GM12878 (cell line): ENCODE measurements around the gene KLC4. TPM values are rescaled to one million over a fixed set of nuclear protein-coding genes. Genes with fewer than 3 reads are reported as not detected.

ENCODE experiments used
- ATAC-seq: fragments of 200-7000 bp; cut with Tn5 transposase; 3 replicates; pipeline ENCODE4 v1.9.1; 2020; ENCODE audit warnings: mild to moderate bottlenecking, moderate library complexity
- BruUV-seq: library from RNA; stranded (reverse); fragments of 400-500 nt; replicated peaks from 2 replicates; lab custom pipeline; 2021; lab: Mats Ljungman, UMichigan
- CTCF ChIA-PET: fragments of 300-600 bp; sonication (Branson Sonifier 250); formaldehyde crosslinking; extraction: SDS; loops from one replicate; lab custom pipeline; 2021; ENCODE audit warnings: inconsistent platforms; lab: Yijun Ruan, JAX
- POLR2A ChIA-PET: fragments of 350-600 bp; formaldehyde crosslinking; extraction: SDS; loops from one replicate; lab custom pipeline; 2021; ENCODE audit warnings: inconsistent platforms; lab: Charles Lee
- RAD21 ChIA-PET: fragments of 300-600 bp; sonication (Branson Sonifier 250); formaldehyde crosslinking; loops from one replicate; lab custom pipeline; 2023; ENCODE audit warnings: antibody characterized with exemption; ENCODE audit not compliant: unreplicated experiment; lab: Charles Lee
- SMC1A ChIA-PET: fragments of 300-600 bp; sonication (Branson Sonifier 250); formaldehyde crosslinking; loops from one replicate; lab custom pipeline; 2023; ENCODE audit not compliant: unreplicated experiment, uncharacterized antibody; lab: Charles Lee
- DNase-seq: peaks from one replicate; pipeline ENCODE4 v3.0.0-alpha.2; 2011; ENCODE audit warnings: low read depth, low spot score
- FAIRE-seq: peaks from 3 replicates; lab custom pipeline; 2011; peaks lifted over from hg19 to GRCh38; lab: Jason Lieb, UNC
- H2AFZ ChIP-seq: 2 replicates; pipeline ENCODE4 v1.6.0; 2011; ENCODE audit warnings: low read depth, low read length, control low read depth; ENCODE audit not compliant: control insufficient read depth
- H3K27ac ChIP-seq: 2 replicates; pipeline ENCODE4 v1.5.1; 2011; ENCODE audit warnings: control low read depth; ENCODE audit not compliant: control insufficient read depth, insufficient read depth
- H3K27me3 ChIP-seq, 2 experiments: replicated peaks in 1 of 2; 2 replicates each; pipeline versions ENCODE4 v1.6.0 to v1.6.1; 2011; ENCODE audit warnings: low read length in 1 of 2; ENCODE audit not compliant: control insufficient read depth in 2 of 2, insufficient read depth in 2 of 2
- H3K36me3 ChIP-seq, 2 experiments: 2 replicates each; pipeline ENCODE4 v1.5.1; 2011; ENCODE audit warnings: low read length in 1 of 2; ENCODE audit not compliant: control insufficient read depth in 2 of 2, insufficient read depth in 2 of 2
- H3K4me1 ChIP-seq: 2 replicates; pipeline ENCODE4 v1.6.1; 2011; ENCODE audit warnings: mild to moderate bottlenecking, low read length, moderate library complexity, mixed read lengths; ENCODE audit not compliant: control insufficient read depth, insufficient read depth
- H3K4me2 ChIP-seq: 2 replicates; pipeline ENCODE4 v1.6.0; 2011; ENCODE audit warnings: control low read depth; ENCODE audit not compliant: control insufficient read depth, insufficient read depth
- H3K4me3 ChIP-seq: fragments of 200-600 bp; sonication (generic); 2 replicates; pipeline ENCODE4 v1.5.1; 2016
- H3K79me2 ChIP-seq: 2 replicates; pipeline ENCODE4 v1.6.0; 2011; ENCODE audit warnings: low read length; ENCODE audit not compliant: control insufficient read depth, insufficient read depth
- H3K9ac ChIP-seq: 2 replicates; pipeline ENCODE4 v1.8.0; 2011; ENCODE audit warnings: low read length, control low read depth, mixed read lengths; ENCODE audit not compliant: control insufficient read depth, insufficient read depth
- H3K9me3 ChIP-seq: replicated peaks from 3 replicates; pipeline ENCODE4 v1.5.1; 2011; ENCODE audit warnings: mild to moderate bottlenecking, low read length; ENCODE audit not compliant: control insufficient read depth, insufficient read depth
- H4K20me1 ChIP-seq: 2 replicates; pipeline ENCODE4 v1.6.0; 2011; ENCODE audit not compliant: control insufficient read depth, insufficient read depth
- EED ChIP-seq: sonication (generic); IDR thresholded peaks from 2 replicates; pipeline ENCODE4 v1.6.1; 2016; ENCODE audit warnings: antibody characterized with exemption, low read depth
- HDAC2 ChIP-seq: fragments of 200-600 bp; sonication (generic); IDR thresholded peaks from 2 replicates; pipeline ENCODE4 v1.6.1; 2017
- IKZF1 ChIP-seq: fragments of 450-650 bp; conservative IDR thresholded peaks from 2 replicates; pipeline ENCODE4 v1.6.1; 2017; ENCODE audit warnings: antibody characterized with exemption, mild to moderate bottlenecking
- IKZF2 ChIP-seq, 2 experiments: fragments of 450-650 bp; IDR thresholded peaks; 2 replicates each; pipeline ENCODE4 v1.6.1; 2017; ENCODE audit warnings: mild to moderate bottlenecking in 2 of 2, moderate library complexity in 2 of 2
- MYC ChIP-seq: IDR thresholded peaks from 2 replicates; pipeline ENCODE4 v1.6.1; 2011; ENCODE audit warnings: mild to moderate bottlenecking, low read length, moderate library complexity, inconsistent platforms; ENCODE audit not compliant: insufficient read depth, insufficient replicate concordance, insufficient read length, severe bottlenecking
- PML ChIP-seq: IDR thresholded peaks from 2 replicates; pipeline ENCODE4 v1.6.1; 2012; ENCODE audit warnings: low read length, inconsistent platforms
- RAD51 ChIP-seq: fragments of 450-650 bp; IDR thresholded peaks from 2 replicates; pipeline ENCODE4 v1.6.1; 2016; ENCODE audit warnings: moderate library complexity, mild to moderate bottlenecking, inconsistent platforms
- SUPT20H ChIP-seq: IDR thresholded peaks from 2 replicates; pipeline ENCODE4 v1.6.1; 2011; ENCODE audit warnings: low read depth, mild to moderate bottlenecking, low read length, moderate library complexity, borderline replicate concordance; ENCODE audit not compliant: control insufficient read depth
- SUZ12 ChIP-seq: fragments of 200-600 bp; sonication (generic); IDR thresholded peaks from one replicate; pipeline ENCODE4 v1.6.1; 2018; ENCODE audit warnings: antibody characterized with exemption, mild to moderate bottlenecking; ENCODE audit not compliant: unreplicated experiment
- WGBS: methylation state at CpG from one replicate; pipeline ENCODE4 v1.1.6; 2016; ENCODE audit warnings: low lambda C conversion rate; ENCODE audit not compliant: insufficient replicate concordance, insufficient coverage; ENCODE audit errors: missing lambda C conversion rate; 5-methylcytosine and 5-hydroxymethylcytosine counted together
- in situ Hi-C: fragments of 300-500 bp; cut with MboI; formaldehyde crosslinking; loops from 9 replicates; pipeline ENCODE4 v1.14.3; 2018; ENCODE audit warnings: mixed read lengths
- intact Hi-C: fragments of 100-400 bp; cut with micrococcal nuclease; formaldehyde crosslinking; loops from one replicate; pipeline ENCODE4 v1.14.2; 2022; ENCODE audit not compliant: unreplicated experiment
- polyA plus RNA-seq, 11 experiments: library from polyadenylated mRNA; depleted of rRNA in 4 of 11; unstranded in 6 of 11; stranded (reverse) in 5 of 11; fragments of >200 nt; fragmentation: Nextera tagmentation in 4 of 11; fragmentation: Illumina TruSeq in 1 of 11; extraction: Ambion mirVana in 4 of 11; extraction: Trizol in 1 of 11; gene quantifications; 1 replicate in 1 of 11; 2 replicates in 10 of 11; pipeline versions ENCODE4 v1.2.1 to v1.2.3, GENCODE V29; 2011 to 2016; ENCODE audit warnings: inconsistent platforms in 2 of 11, missing spikeins in 2 of 11, low read depth in 1 of 11
- total RNA-seq, 4 experiments: library from RNA; depleted of rRNA in 3 of 4; stranded (reverse); fragments of >200 nt in 3 of 4; fragmentation: Illumina TruSeq in 1 of 4; extraction: Trizol in 1 of 4; gene quantifications; 2 replicates each; pipeline versions ENCODE4 v1.2.1 to v1.2.3, GENCODE V29; 2013 to 2021
- TF ChIP-seq, protein P1 (sequence below): fragments of 450-650 bp; IDR thresholded peaks from 2 replicates; pipeline ENCODE4 v1.6.1; 2018; ENCODE audit warnings: borderline replicate concordance, mild to moderate bottlenecking; ENCODE audit not compliant: partially characterized antibody
- TF ChIP-seq, protein P2 (sequence below): fragments of 450-650 bp; IDR thresholded peaks from 2 replicates; pipeline ENCODE4 v1.6.1; 2017; ENCODE audit warnings: mild to moderate bottlenecking
- TF ChIP-seq, protein P3 (sequence below): IDR thresholded peaks from 2 replicates; pipeline ENCODE4 v1.6.1; 2012; ENCODE audit warnings: low read depth, low read length, improper control_type of control experiment

Gene KLC4
- total and polyA plus RNA-seq, 10 of the 15 experiments (the other 5 are each of a cell fraction or from before 2014, with no cell fraction given), result 0.90 to 13.4 (median 6.9) TPM

DNA sequence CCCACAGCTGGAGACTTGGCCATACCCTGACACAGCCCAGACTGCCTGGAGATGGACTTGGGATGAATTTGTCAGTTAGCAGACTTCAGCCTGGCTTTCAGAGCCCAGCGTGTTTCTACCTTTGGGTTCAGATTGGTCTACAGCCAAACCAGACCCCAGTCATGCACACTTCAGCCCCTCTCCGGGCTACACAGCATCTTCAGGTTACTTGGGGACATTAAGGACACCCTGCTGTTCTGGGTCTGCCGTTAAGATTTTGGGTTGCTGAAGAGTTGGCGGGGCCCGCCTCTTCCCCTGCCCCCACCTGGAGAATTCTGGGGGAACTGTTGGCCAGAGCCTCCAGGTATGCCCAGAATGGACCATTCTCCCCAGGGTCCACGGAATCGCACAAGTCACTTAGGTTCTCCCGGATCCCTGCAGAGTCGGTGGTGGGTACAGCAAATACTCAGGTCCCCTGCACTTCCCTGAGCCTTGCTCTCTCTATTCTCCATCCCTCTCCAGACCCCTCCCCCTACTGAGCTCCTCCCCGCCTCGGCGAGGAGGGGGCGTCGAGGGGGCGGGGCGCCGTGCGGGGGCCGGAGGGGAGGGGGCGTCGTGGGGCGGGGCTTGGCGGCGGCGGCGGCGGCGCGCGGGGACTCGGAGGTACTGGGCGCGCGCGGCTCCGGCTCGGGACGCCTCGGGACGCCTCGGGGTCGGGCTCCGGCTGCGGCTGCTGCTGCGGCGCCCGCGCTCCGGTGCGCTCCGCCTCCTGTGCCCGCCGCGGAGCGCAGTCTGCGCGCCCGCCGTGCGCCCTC lies 16.4 kb downstream of the KLC4 start, which contains the start of gene PTK7 (continued):
- TF ChIP-seq, protein P1, sequence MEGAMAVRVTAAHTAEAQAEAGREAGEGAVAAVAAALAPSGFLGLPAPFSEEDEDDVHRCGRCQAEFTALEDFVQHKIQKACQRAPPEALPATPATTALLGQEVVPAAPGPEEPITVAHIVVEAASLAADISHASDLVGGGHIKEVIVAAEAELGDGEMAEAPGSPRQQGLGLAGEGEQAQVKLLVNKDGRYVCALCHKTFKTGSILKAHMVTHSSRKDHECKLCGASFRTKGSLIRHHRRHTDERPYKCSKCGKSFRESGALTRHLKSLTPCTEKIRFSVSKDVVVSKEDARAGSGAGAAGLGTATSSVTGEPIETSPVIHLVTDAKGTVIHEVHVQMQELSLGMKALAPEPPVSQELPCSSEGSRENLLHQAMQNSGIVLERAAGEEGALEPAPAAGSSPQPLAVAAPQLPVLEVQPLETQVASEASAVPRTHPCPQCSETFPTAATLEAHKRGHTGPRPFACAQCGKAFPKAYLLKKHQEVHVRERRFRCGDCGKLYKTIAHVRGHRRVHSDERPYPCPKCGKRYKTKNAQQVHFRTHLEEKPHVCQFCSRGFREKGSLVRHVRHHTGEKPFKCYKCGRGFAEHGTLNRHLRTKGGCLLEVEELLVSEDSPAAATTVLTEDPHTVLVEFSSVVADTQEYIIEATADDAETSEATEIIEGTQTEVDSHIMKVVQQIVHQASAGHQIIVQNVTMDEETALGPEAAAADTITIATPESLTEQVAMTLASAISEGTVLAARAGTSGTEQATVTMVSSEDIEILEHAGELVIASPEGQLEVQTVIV, result no peak
- no peak for TF ChIP-seq MYC
- TF ChIP-seq, all 136 proteins: peak for 0

DNA sequence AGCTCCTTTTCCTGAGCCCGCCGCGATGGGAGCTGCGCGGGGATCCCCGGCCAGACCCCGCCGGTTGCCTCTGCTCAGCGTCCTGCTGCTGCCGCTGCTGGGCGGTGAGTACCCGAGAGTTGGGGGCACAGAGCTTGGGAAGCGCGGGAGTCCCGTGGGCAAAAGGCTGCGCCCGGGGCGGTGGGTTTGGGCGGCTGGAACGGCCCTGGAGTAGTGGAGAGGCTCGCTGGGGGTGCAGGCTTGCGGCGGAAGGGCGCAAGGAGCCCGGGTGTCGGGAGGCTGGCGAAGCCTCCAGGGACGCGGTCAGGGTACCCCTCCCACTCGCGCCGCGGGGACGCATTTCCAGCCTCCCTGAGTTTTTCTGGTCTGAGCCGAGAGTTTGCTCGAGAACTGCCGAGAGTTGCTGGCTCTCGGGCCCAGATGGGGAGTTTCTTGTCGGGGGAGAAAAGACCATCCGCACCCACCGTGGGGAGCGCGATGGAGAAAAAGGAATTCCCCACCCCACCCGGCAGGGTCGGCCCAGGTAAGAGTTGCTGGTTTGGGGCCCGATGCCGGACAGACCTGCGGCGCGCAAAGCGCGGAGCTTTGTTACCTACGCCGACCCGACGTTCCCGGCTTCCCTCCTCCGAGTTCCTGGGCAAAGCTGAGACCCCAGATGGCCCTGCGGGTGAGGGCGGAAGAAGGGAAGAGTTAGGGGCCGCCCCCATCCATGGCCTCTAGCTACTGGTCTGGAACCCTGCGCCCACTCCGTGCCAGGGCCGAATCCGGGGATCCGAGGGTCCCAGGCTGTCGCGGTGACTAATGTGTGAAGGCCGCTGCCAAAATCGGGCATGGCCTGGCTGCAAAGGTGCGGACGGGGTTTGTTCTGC lies 17.3 kb downstream of the KLC4 start:
- in situ Hi-C loops, result no loop called here
- BruUV-seq, result no TSS peak
- TF ChIP-seq SUZ12 (peak; percentile 86), EED (0 out of 2 replicates have a peak, but pooled peaks have one; percentile 7), IKZF2 (IDR thresholded peaks at IDR 0.05) (0 out of 4 replicates have a peak, but pooled peaks of 1 of the 2 experiments have one; percentile 19), RAD51 (no peak), HDAC2 (0 out of 2 replicates have a peak, but pooled peaks have one; percentile 90), IKZF1 (0 out of 2 replicates have a peak, but pooled peaks have one; percentile 30), PML (no peak), SUPT20H (no peak)
- TF ChIP-seq, protein P2, sequence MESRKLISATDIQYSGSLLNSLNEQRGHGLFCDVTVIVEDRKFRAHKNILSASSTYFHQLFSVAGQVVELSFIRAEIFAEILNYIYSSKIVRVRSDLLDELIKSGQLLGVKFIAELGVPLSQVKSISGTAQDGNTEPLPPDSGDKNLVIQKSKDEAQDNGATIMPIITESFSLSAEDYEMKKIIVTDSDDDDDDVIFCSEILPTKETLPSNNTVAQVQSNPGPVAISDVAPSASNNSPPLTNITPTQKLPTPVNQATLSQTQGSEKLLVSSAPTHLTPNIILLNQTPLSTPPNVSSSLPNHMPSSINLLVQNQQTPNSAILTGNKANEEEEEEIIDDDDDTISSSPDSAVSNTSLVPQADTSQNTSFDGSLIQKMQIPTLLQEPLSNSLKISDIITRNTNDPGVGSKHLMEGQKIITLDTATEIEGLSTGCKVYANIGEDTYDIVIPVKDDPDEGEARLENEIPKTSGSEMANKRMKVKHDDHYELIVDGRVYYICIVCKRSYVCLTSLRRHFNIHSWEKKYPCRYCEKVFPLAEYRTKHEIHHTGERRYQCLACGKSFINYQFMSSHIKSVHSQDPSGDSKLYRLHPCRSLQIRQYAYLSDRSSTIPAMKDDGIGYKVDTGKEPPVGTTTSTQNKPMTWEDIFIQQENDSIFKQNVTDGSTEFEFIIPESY, result no peak
- TF ChIP-seq, protein P3, sequence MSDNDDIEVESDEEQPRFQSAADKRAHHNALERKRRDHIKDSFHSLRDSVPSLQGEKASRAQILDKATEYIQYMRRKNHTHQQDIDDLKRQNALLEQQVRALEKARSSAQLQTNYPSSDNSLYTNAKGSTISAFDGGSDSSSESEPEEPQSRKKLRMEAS, result no peak

More for the DNA sequence above, 17.3 kb downstream of the KLC4 start:
- WGBS, result 7% methylated on average over 64 of the region's 72 CpGs
- FAIRE-seq (no peak), ATAC-seq (peak; percentile 28), DNase-seq (no peak)
- Histone ChIP-seq H4K20me1 (no peaks in the 10 kb centered on the region), H3K27me3 (peaks cover 8 to 12% of the 10 kb centered on the region in 2 experiments; a peak in 3 of 4 replicates), H3K4me3 (peak overlapping the region; percentile 52), H2AFZ (peak overlapping the region; percentile 33), H3K79me2 (no peaks in the 10 kb centered on the region), H3K9me3 (no peaks in the 10 kb centered on the region), H3K27ac (no peak overlapping the region), H3K9ac (no peak overlapping the region), H3K4me1 (peaks cover 7% of the 10 kb centered on the region; the same call in 1 of the 2 replicates), H3K36me3 (no peaks in the 10 kb centered on the region), H3K4me2 (peak overlapping the region; percentile 62; the same call in 1 of the 2 replicates)
- intact Hi-C loops, result no loop called here
- ChIA-PET CTCF (interaction anchor here (0.8 kb wide), 1 partner anchor 67 kb away, joined by 3 read pairs; no protein-coding TSS in a partner anchor), POLR2A (interaction anchor here (0.5 to 1.4 kb wide), 4 partner anchors 9 to 43 kb away, joined by 3 to 5 read pairs (median 4); no protein-coding TSS in a partner anchor), SMC1A (interaction anchor here (0.6 to 1.1 kb wide), 4 partner anchors 9 to 147 kb away, joined by 3 to 4 read pairs (median 3); partner anchors contain the start of gene CNPY3), RAD21 (interaction anchor here (0.9 to 1.5 kb wide), 3 partner anchors 20 to 67 kb away, joined by 3 to 5 read pairs (median 3); no protein-coding TSS in a partner anchor)
